Left cardiac atrium (tissue), 4 donors: ENCODE measurements around the gene ELFN2. TPM values are rescaled to one million over a fixed set of nuclear protein-coding genes. Genes with fewer than 3 reads are reported as not detected.

ENCODE experiments used
- ATAC-seq, 2 donors: fragments of 200-7000 bp; cut with Tn5 transposase; one replicate each; pipeline ENCODE4 v1.9.1; 2020; ENCODE audit warnings: mild to moderate bottlenecking in 2 of 2, moderate library complexity in 2 of 2
- DNase-seq: peaks from one replicate; pipeline ENCODE4 v3.0.0-alpha.2; 2020
- intact Hi-C, 2 donors: fragments of 100-400 bp; cut with DNase I; formaldehyde crosslinking; loops; one replicate each; pipeline versions ENCODE4 v1.14.1 to v1.15.1; 2022 to 2023
- total RNA-seq, 2 donors: library from RNA; stranded (reverse); fragmentation: NEBNext Ultra II Directional; extraction: Animal tissue kit (Norgen Biotek cat#: 25700); gene quantifications; one replicate each; pipeline ENCODE4 v1.2.1, GENCODE V29; 2021
- donor health status: DM: no; HTN: yes; CAD: no.
- donor health status: DM: no; HTN: yes; CAD: no; lungs with severe emphysema.
- donor health status: DM: yes; HTN: yes; CAD: no.
- donor health status: Dilated cardiomyopathy.

The ELFN2 gene
- total RNA-seq, 2 donors from 2014 or later = 0.05 TPM; not detected in 1

GRCh38 chr22:37371491-37371890 is 55.8 kb downstream of the ELFN2 start:
- no peak for DNase-seq
- ATAC-seq = no peak
- intact Hi-C loops = no loop called here

GRCh38 chr22:37370306-37370979 is 56.8 kb downstream of the ELFN2 start:
- peak; percentile 53 for DNase-seq
- intact Hi-C loops = no loop called here
- peak in 1 of 2 donors; percentile 60 for ATAC-seq

DNA sequence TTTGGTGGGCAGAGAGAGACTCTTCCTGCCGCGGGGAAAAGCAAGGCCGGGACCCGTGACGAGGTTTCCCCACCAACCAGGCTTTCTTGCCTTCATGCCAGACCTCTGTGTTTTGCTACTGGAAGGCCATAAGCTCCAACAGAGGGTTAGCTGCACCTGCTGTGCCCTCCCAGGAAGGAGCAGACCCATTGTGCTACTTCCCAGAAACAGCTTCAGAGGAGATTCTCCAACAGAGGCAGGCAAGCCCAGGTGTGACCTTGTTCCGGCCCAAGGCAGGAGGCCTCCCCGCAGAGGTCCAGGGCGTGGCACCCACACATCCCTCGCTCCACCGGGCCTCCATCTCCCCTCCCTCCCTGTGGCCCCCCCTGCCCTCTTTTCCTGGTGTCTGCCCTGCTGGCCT is 57.8 kb downstream of the ELFN2 start:
- DNase-seq = no peak
- intact Hi-C loops = no loop called here
- no peak for ATAC-seq

DNA sequence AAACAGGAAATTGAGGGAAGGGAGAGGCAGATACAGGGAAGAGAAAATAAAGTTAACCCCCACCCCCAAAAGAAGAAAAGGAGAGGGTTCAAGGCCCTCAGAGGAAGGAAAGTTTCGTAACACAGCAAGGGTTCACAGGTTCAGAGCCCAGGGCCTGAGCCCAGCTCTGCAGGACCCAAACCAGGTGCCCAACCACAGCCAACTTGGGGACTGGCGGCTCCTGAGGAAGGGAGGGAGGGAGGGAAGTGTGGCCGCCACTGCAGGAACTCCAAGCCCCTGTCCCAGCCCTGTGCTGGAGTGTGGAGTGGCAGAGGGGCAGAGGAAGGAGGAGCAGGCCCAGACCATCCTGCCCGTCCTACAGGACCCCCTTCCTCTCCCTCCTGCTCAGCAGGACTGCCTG is 59.2 kb downstream of the ELFN2 start:
- ATAC-seq = no peak
- DNase-seq = no peak
- intact Hi-C loops = no loop called here

DNA sequence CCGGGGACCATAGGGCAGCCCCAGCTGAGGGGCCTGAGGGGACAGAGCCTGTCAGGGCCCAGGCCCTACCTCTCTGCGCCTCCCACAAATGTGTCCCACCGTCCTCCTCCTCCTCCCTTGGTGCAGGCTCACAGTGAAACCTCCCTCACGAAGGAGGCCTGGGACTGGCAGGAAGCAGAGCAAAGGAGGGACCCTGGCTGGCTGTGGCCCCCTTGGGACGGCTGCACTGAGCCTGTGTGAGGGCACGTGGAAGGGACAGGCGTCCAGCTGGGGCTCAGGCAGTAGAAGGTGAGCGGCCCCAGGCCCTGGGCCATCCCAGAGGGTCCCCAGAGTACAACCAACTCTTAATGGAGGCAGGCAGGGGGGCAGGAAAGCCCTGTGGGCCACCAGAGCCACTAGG is 60.7 kb downstream of the ELFN2 start:
- intact Hi-C loops = no loop called here
- DNase-seq (no peak), ATAC-seq (no peak)

- intact Hi-C loops = no loop called here
- DNase-seq = no peak
- no peak for ATAC-seq
Measured at GRCh38 chr22:37365950-37366349, 61.3 kb downstream of the ELFN2 start.

- no peak for ATAC-seq
- DNase-seq = no peak
- intact Hi-C loops = no loop called here
Measured at GRCh38 chr22:37363261-37363992, 63.9 kb downstream of the ELFN2 start.

GRCh38 chr22:37362621-37363020 is 64.7 kb downstream of the ELFN2 start:
- no peak for DNase-seq
- no peak for ATAC-seq
- intact Hi-C loops = no loop called here

- intact Hi-C loops = no loop called here
- ATAC-seq = no peak
- no peak for DNase-seq
Measured at GRCh38 chr22:37358917-37359316, 68.4 kb downstream of the ELFN2 start.

GRCh38 chr22:37358386-37358785 is 68.9 kb downstream of the ELFN2 start:
- ATAC-seq (no peak), DNase-seq (no peak)
- intact Hi-C loops = no loop called here

DNA sequence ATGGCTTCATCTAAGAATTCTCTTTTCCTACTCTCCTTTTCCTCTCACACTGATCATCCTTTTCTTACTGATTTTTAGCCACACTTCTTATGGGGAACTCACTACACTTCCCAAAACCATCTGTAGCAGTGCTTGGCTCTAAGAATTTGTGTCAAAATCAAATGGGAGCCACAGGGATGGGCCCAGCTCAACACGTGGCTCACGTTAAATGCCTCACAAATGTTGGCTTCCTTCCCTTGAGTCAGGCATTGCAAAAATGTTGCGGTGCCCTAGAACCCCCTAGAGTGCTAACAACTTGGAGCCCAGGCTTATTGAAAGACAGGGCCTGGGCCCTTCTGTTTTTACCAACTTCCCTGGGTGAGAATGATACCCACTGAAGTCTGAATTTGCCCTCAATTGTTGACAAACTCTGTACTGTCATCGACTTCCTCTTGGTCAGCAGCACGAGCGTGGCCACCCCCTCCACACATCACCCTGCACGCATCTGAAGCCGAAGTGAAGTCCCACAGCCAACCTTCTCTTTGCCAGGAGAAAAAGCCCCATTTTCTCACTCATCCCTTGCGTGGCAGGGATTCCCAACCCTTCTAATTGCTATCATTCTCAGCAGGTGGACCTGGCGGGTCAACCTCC is 69.7 kb downstream of the ELFN2 start:
- intact Hi-C loops = no loop called here
- DNase-seq (no peak), ATAC-seq (no peak)

DNA sequence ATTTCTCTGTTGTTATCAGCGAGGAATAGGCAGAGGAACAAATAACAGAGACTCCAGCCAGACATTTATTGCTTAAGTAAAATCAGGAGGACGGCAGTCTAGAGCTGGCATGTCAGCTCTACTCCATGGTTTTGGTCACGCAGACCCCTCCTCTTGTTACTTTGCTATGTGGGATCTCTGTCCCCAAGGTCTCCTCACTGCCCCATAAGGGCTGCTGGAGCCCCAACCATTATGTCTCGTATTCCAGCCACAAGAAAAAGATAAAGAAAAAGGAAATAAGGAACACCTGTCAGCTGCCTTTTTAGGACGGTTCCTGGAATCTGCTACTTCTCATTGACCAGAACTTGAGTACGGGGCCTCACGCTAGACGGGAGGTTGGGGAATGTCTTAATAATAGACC is 70.4 kb downstream of the ELFN2 start:
- intact Hi-C loops = no loop called here
- ATAC-seq = no peak
- no peak for DNase-seq

- intact Hi-C loops = no loop called here
- no peak for ATAC-seq
Measured at GRCh38 chr22:37355174-37355573, 72.1 kb downstream of the ELFN2 start.

GRCh38 chr22:37354670-37355069 is 72.6 kb downstream of the ELFN2 start:
- DNase-seq = no peak
- no peak for ATAC-seq
- intact Hi-C loops = no loop called here

More at GRCh38 chr22:37355174-37355573, 72.1 kb downstream of the ELFN2 start:
- DNase-seq = no peak

GRCh38 chr22:37354261-37354660 is 73.0 kb downstream of the ELFN2 start:
- ATAC-seq (no peak), DNase-seq (no peak)
- intact Hi-C loops = no loop called here

GRCh38 chr22:37353839-37354238 is 73.4 kb downstream of the ELFN2 start:
- ATAC-seq = no peak
- DNase-seq = no peak
- intact Hi-C loops = no loop called here

DNA sequence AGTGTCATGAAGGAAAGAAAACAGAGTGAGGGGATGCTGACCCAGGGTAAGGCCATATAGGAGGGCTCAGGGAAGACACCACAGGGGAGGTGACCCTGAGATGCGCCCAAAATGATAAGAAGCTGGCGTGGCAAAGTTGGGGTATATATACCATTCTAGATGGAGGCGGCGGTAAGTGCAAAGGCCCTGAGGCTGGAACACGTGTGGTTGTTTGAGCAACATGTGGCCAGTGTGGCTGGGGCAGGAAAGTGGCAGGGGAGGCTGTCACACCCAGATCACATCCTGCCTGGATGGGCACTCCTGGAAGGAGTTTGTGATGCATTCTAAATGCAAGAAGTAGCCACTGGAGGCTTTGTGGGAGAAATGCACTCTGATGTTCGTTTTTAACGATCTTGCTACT is 74.8 kb downstream of the ELFN2 start:
- no peak for DNase-seq
- intact Hi-C loops = no loop called here
- no peak for ATAC-seq

DNA sequence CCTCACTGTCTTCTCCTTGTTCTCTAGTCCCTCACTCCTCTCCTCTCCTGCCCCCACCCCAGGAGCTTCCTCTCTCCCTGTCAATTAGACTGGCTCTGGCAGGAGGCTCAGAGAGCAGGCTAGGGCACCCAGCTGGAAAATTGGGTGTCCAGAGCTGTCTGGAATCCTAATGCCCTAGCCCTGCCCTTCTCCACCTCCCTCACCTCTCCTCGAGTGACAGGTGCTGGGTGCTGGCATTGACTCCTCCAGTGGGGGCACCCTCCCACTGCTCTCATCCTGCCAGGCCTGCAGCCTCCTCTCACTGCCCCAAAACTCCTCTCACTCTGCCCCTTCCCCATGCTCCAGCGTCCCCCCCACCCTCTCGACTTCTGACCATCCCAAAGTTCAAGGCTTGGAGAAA is 76.0 kb downstream of the ELFN2 start:
- no peak for ATAC-seq
- intact Hi-C loops = no loop called here
- DNase-seq = no peak

DNA sequence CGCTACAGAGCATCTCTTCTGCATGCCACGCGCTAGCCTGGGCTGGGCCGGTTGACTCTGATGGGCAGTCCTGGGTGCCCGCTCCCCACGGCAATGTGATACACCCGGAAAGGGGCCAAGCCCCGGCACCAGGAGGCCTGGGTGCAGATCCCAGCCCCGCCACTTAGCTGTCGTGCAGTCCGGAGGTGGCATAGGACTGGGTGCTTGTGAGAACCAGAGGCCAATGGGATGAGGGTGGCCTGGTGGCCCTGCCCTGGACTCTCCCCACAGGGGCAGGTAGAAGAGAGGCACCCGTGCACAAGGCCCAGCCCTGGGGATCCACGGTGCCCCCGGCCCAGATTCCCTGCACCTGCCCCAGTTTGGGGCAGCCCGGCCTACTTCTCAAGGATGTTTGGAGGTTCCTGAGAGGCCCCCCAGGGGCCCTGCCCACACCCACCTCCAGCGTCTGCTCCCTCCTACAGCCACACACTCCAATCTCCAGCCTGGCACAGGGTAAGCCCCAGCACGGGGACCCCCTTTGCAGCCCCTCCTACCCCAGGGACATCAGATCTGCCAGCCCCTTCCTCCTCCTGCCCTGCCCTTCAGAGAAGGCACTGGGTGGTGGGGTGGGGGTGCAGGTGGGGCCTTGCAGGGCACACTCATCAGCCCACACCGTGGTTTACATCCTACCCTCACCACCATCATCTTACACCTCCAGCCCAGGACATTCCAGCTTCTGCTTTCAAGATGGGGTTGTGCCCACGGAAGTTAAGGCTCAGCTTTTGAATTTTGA is 78.0 kb downstream of the ELFN2 start:
- intact Hi-C loops = no loop called here
- DNase-seq (no peak), ATAC-seq (no peak)

- DNase-seq (no peak), ATAC-seq (no peak)
- intact Hi-C loops = no loop called here
Measured at GRCh38 chr22:37346505-37346895, 80.8 kb downstream of the ELFN2 start.
